HEK293T (cell line): ENCODE data around the gene EXTL1.

Source experiments
- ELF4 ChIP-seq: fragments of 450-650 bp; IDR thresholded peaks from 2 replicates; pipeline ENCODE4 v1.6.1; 2017; ENCODE audit warnings: antibody characterized with exemption
- FOXK2 ChIP-seq: fragments of 450-650 bp; IDR thresholded peaks from 2 replicates; pipeline ENCODE4 v1.6.1; 2016; ENCODE audit warnings: mild to moderate bottlenecking
- FOXM1 ChIP-seq: fragments of 450-650 bp; IDR thresholded peaks from 2 replicates; pipeline ENCODE4 v1.6.1; 2017; ENCODE audit warnings: mild to moderate bottlenecking, borderline replicate concordance

- no peak for TF ChIP-seq ELF4
- no peak for TF ChIP-seq FOXK2
- TF ChIP-seq FOXM1, result no peak
Measured at GRCh38 chr1:25985670-25986069, 35.9 kb upstream of the EXTL1 start.
